ENCODE results near the gene PAPLN. TPM values are rescaled to one million over a fixed set of nuclear protein-coding genes. Genes with fewer than 3 reads are reported as not detected.

The PAPLN gene
- total and polyA plus RNA-seq, 2 experiments from 2014 or later, result 7.6 to 13.4 TPM

DNA sequence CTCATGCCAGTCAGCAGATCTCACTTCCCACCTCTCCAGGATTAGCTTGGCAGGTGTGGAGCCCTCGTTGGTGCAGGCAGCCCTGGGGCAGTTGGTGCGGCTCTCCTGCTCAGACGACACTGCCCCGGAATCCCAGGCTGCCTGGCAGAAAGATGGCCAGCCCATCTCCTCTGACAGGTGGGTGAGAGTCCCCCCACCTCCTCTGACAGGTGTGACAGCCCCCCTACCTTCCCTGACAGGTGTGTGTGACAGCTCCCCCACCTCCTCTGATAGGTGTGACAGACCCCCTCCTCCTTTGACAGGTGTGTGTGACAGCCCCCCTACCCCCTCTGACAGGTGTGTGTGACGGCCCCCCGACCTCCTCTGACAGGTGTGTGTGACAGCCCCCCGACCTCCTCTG, 26.3 kb downstream of the PAPLN start:
- WGBS (ENCODE audit: low lambda C conversion rate, missing lambda C conversion rate), result 89% methylated on average over 7 of the region's 7 CpGs
- H3K9me3 ChIP-seq (ENCODE audit: low read depth), result no peaks in the 10 kb centered on the region
- no peaks in the 10 kb centered on the region for H3K4me1 ChIP-seq (ENCODE audit: insufficient read depth)
- DNase-seq (ENCODE audit: low spot score), result no peak
- TF ChIP-seq EZH2phosphoT487 (IDR thresholded peaks at IDR 0.05; ENCODE audit: low read depth, severe bottlenecking, unreplicated experiment), result no peak
- TF ChIP-seq EZH2 (IDR thresholded peaks at IDR 0.05; ENCODE audit: borderline replicate concordance), result no peak
- TF ChIP-seq, protein P1, sequence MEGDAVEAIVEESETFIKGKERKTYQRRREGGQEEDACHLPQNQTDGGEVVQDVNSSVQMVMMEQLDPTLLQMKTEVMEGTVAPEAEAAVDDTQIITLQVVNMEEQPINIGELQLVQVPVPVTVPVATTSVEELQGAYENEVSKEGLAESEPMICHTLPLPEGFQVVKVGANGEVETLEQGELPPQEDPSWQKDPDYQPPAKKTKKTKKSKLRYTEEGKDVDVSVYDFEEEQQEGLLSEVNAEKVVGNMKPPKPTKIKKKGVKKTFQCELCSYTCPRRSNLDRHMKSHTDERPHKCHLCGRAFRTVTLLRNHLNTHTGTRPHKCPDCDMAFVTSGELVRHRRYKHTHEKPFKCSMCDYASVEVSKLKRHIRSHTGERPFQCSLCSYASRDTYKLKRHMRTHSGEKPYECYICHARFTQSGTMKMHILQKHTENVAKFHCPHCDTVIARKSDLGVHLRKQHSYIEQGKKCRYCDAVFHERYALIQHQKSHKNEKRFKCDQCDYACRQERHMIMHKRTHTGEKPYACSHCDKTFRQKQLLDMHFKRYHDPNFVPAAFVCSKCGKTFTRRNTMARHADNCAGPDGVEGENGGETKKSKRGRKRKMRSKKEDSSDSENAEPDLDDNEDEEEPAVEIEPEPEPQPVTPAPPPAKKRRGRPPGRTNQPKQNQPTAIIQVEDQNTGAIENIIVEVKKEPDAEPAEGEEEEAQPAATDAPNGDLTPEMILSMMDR (IDR thresholded peaks at IDR 0.05; ENCODE audit: poor library complexity), result no peak
- H3K27ac ChIP-seq, result no peak overlapping the region
- H3K27me3 ChIP-seq, result no peaks in the 10 kb centered on the region
- no peak overlapping the region for H3K4me2 ChIP-seq
- H3K36me3 ChIP-seq (replicated peaks; ENCODE audit: insufficient read depth, low read depth), result no peaks in the 10 kb centered on the region
- H3K9me2 ChIP-seq (replicated peaks; ENCODE audit: insufficient read depth), result no peaks in the 10 kb centered on the region
- no peak overlapping the region for H2AFZ ChIP-seq
- H3K4me3 ChIP-seq, result no peak overlapping the region
- H4K20me1 ChIP-seq (ENCODE audit: insufficient read depth, poor library complexity, severe bottlenecking), result no peaks in the 10 kb centered on the region
- H3K79me2 ChIP-seq, result no peaks in the 10 kb centered on the region

- Histone ChIP-seq H3K4me2 (no peak overlapping the region), H3K4me1 (ENCODE audit: insufficient read depth) (no peaks in the 10 kb centered on the region), H3K36me3 (replicated peaks; ENCODE audit: insufficient read depth, low read depth) (no peaks in the 10 kb centered on the region), H3K4me3 (no peak overlapping the region), H3K79me2 (no peaks in the 10 kb centered on the region), H3K27ac (no peak overlapping the region), H2AFZ (no peak overlapping the region), H3K9me3 (ENCODE audit: low read depth) (no peaks in the 10 kb centered on the region), H3K27me3 (no peaks in the 10 kb centered on the region), H4K20me1 (ENCODE audit: insufficient read depth, poor library complexity, severe bottlenecking) (no peaks in the 10 kb centered on the region), H3K9me2 (replicated peaks; ENCODE audit: insufficient read depth) (no peaks in the 10 kb centered on the region)
- DNase-seq (ENCODE audit: low spot score), result no peak
- no peak for TF ChIP-seq EZH2 (IDR thresholded peaks at IDR 0.05; ENCODE audit: borderline replicate concordance)
- TF ChIP-seq EZH2phosphoT487 (IDR thresholded peaks at IDR 0.05; ENCODE audit: low read depth, severe bottlenecking, unreplicated experiment), result no peak
- TF ChIP-seq, protein P1 (IDR thresholded peaks at IDR 0.05; ENCODE audit: poor library complexity), result no peak
- 93% methylated on average over 23 of the region's 23 CpGs for WGBS (ENCODE audit: low lambda C conversion rate, missing lambda C conversion rate)
Observed at GRCh38 chr14:73264080-73264884, 27.0 kb downstream of the PAPLN start.

DNA sequence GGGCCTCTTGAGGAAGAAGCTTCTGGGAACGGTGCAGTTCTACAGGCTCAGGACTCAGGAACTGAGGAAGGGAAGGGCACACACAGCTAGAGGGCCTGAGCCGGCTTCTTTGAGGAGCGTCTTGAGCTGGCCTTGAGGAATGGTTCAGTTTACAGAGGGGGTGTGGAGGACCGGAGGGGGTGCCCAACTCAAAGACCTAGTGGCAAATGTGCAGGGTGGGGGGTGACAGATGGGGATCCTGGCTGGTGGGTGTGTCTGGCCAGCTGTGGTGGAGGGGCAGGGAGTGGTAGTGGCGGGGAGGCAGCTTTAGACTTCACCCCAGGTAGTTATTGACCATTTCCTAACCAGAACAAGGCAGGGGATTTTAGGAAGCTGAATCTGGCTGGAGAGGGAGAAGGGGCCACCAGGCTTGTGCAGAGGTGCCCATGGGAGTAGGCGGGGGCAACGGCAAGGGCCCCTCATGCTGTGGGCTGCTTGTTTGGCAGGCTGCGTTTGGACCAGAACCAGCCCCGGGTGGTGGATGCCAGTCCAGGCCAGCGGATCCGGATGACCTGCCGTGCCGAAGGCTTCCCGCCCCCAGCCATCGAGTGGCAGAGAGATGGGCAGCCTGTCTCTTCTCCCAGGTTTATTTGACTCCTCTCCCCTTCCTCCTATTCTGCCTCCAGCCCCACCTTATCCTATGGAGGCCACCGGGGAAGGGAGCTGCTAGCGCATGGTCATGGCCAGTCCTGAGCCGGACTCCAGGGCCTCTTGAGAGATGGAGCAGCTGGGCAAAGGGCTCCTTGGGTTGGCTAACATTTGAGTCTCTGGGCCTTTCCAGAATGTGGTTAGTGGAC, 27.8 kb downstream of the PAPLN start:
- H4K20me1 ChIP-seq (ENCODE audit: insufficient read depth, poor library complexity, severe bottlenecking), result no peaks in the 10 kb centered on the region
- no peak for DNase-seq (ENCODE audit: low spot score)
- H3K4me3 ChIP-seq, result no peak overlapping the region
- H3K79me2 ChIP-seq, result no peaks in the 10 kb centered on the region
- peaks cover 7% of the 10 kb centered on the region for H3K4me1 ChIP-seq (ENCODE audit: insufficient read depth)
- H3K27ac ChIP-seq, result no peak overlapping the region
- H3K4me2 ChIP-seq, result no peak overlapping the region
- 89% methylated on average over 18 of the region's 18 CpGs for WGBS (ENCODE audit: low lambda C conversion rate, missing lambda C conversion rate)
- H3K9me2 ChIP-seq (replicated peaks; ENCODE audit: insufficient read depth), result no peaks in the 10 kb centered on the region
- TF ChIP-seq EZH2phosphoT487 (IDR thresholded peaks at IDR 0.05; ENCODE audit: low read depth, severe bottlenecking, unreplicated experiment), result no peak
- TF ChIP-seq, protein P1 (IDR thresholded peaks at IDR 0.05; ENCODE audit: poor library complexity), result no peak
- TF ChIP-seq EZH2 (IDR thresholded peaks at IDR 0.05; ENCODE audit: borderline replicate concordance), result no peak
- no peaks in the 10 kb centered on the region for H3K36me3 ChIP-seq (replicated peaks; ENCODE audit: insufficient read depth, low read depth)
- no peaks in the 10 kb centered on the region for H3K9me3 ChIP-seq (ENCODE audit: low read depth)
- no peak overlapping the region for H2AFZ ChIP-seq
- no peaks in the 10 kb centered on the region for H3K27me3 ChIP-seq

Data from hepatocyte (in vitro differentiated cells).